NCI-H1105 treated with DMSO at 0.1 percent for 48 hours (cell line): Measurements from ENCODE around the gene ZNF783.
"Not testable (repeated sequence)": the region's sequence is repeated elsewhere in the genome, so short reads cannot be mapped to it uniquely, and the experiment has no call there.

Source experiments
- DNase-seq: peaks from one replicate; lab custom pipeline; 2025; lab: John Stamatoyannopoulos, UW

Gene ZNF783

GRCh38 chr7:149330914-149331567 lies 69.0 kb downstream of the ZNF783 start:
- DNase-seq, result no peak

GRCh38 chr7:149332602-149333320 lies 70.8 kb downstream of the ZNF783 start:
- not testable (repeated sequence) for DNase-seq

- DNase-seq, result no peak
Measured at GRCh38 chr7:149333321-149333717, 71.3 kb downstream of the ZNF783 start.

GRCh38 chr7:149334219-149334618 lies 72.2 kb downstream of the ZNF783 start:
- DNase-seq, result no peak
